GM18870 (cell line): Measurements from ENCODE around the gene RASGRF2.
"Not testable (repeated sequence)": the region's sequence is repeated elsewhere in the genome, so short reads cannot be mapped to it uniquely, and the experiment has no call there.

Experiments
- ATAC-seq: cut with Tn5 transposase; IDR thresholded peaks from one replicate; pipeline ENCODE4 v1.9.1; 2021; ENCODE audit warnings: moderate library complexity; ENCODE audit not compliant: unreplicated experiment

RASGRF2 gene

GRCh38 chr5:81268521-81269196, 308.5 kb downstream of the RASGRF2 start:
- no peak for ATAC-seq

GRCh38 chr5:81269751-81270393, 309.7 kb downstream of the RASGRF2 start:
- ATAC-seq = no peak

GRCh38 chr5:81270394-81271027, 310.3 kb downstream of the RASGRF2 start:
- not testable (repeated sequence) for ATAC-seq
